ENCODE results near the gene PLCB3. TPM values are rescaled to one million over a fixed set of nuclear protein-coding genes. Genes with fewer than 3 reads are reported as not detected.

PLCB3 gene
- total RNA-seq, 1 donor from 2014 or later: 48.7 TPM

- Mint-ChIP-seq H3K9me3 (ENCODE audit: unreplicated experiment) (no peaks in the 10 kb centered on the region), H3K4me3 (ENCODE audit: unreplicated experiment) (no peak overlapping the region), H3K36me3 (ENCODE audit: low read depth, unreplicated experiment) (peaks cover 4% of the 10 kb centered on the region), H3K27me3 (ENCODE audit: low read depth, unreplicated experiment) (no peaks in the 10 kb centered on the region), H3K4me1 (ENCODE audit: low read depth, unreplicated experiment) (peaks cover 12% of the 10 kb centered on the region), H3K27ac (ENCODE audit: unreplicated experiment) (no peak overlapping the region)
- Histone ChIP-seq H3K9me3 (ENCODE audit: insufficient read depth, low read depth, low read length) (no peaks in the 10 kb centered on the region), H3K4me2 (ENCODE audit: low read length) (no peak overlapping the region), H3K36me3 (ENCODE audit: insufficient read depth, low read length) (no peaks in the 10 kb centered on the region), H2AFZ (ENCODE audit: low read depth, low read length) (no peak overlapping the region), H3K4me1 (ENCODE audit: insufficient read depth, low read length) (peaks cover 26% of the 10 kb centered on the region), H3K4me3 (ENCODE audit: insufficient read depth, low read depth, low read length) (no peak overlapping the region), H3K9ac (ENCODE audit: low read length) (no peak overlapping the region), H3K79me2 (ENCODE audit: insufficient read depth, low read length) (peaks cover 25% of the 10 kb centered on the region), H4K20me1 (ENCODE audit: insufficient read depth, low read length) (peaks cover 3% of the 10 kb centered on the region), H3K27ac (ENCODE audit: low read depth, low read length) (no peak overlapping the region), H3K27me3 (ENCODE audit: insufficient read depth, low read length) (no peaks in the 10 kb centered on the region)
- FAIRE-seq: no peak
- TF ChIP-seq, protein P1, sequence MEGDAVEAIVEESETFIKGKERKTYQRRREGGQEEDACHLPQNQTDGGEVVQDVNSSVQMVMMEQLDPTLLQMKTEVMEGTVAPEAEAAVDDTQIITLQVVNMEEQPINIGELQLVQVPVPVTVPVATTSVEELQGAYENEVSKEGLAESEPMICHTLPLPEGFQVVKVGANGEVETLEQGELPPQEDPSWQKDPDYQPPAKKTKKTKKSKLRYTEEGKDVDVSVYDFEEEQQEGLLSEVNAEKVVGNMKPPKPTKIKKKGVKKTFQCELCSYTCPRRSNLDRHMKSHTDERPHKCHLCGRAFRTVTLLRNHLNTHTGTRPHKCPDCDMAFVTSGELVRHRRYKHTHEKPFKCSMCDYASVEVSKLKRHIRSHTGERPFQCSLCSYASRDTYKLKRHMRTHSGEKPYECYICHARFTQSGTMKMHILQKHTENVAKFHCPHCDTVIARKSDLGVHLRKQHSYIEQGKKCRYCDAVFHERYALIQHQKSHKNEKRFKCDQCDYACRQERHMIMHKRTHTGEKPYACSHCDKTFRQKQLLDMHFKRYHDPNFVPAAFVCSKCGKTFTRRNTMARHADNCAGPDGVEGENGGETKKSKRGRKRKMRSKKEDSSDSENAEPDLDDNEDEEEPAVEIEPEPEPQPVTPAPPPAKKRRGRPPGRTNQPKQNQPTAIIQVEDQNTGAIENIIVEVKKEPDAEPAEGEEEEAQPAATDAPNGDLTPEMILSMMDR (IDR thresholded peaks at IDR 0.05; ENCODE audit: insufficient read depth, low read depth, low read length): no peak
- no peak for TF ChIP-seq EZH2 (IDR thresholded peaks at IDR 0.05; ENCODE audit: insufficient read depth, low read length)
- no peak for DNase-seq (ENCODE audit: low read depth)
Observed at GRCh38 chr11:64223001-64223651, 28.2 kb upstream of the PLCB3 start.

DNA sequence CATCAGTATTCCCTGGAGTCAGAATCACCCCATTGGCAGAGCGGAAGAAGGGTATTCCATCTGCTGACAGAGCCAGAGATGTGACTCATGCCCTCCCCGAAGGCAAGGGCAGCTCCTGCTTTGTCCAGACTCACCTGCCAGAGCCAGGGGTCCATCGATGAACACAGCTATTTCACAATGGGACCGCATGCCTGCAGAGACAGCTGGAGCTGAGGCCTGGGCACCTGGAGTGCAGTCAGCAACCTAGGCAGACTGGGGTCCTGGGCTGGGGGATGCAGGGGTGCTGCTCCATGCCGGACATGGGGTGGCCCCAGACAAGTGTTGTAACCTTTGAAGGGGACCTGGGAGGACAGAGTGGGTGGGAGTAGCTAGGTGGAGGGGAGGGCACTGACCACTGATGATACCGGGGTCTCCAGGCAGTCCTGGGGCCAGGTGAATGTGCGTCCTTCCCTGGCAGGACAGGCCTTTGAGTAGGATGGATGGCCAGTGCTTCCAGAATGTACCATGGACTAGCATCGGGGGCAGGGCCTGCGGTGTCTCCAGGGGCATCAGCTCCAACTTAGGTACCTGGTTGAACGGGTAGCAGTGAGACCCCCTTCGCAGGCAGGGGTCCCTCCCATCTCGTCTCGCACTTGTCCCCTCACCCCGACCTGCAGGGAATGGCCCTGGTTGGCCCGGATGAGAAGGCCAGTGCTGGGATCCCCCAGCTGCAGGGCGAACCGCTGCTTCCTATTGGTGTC, 27.0 kb upstream of the PLCB3 start:
- Mint-ChIP-seq H3K27me3 (ENCODE audit: low read depth, unreplicated experiment) (no peaks in the 10 kb centered on the region), H3K36me3 (ENCODE audit: low read depth, unreplicated experiment) (peaks cover 2% of the 10 kb centered on the region), H3K27ac (ENCODE audit: unreplicated experiment) (no peak overlapping the region), H3K4me1 (ENCODE audit: low read depth, unreplicated experiment) (peaks cover 12% of the 10 kb centered on the region), H3K4me3 (ENCODE audit: unreplicated experiment) (peak overlapping the region; percentile 88), H3K9me3 (ENCODE audit: unreplicated experiment) (no peaks in the 10 kb centered on the region)
- DNase-seq (ENCODE audit: low read depth) (no peak), FAIRE-seq (no peak)
- H3K36me3 ChIP-seq (ENCODE audit: insufficient read depth, low read length): no peaks in the 10 kb centered on the region
- no peak overlapping the region for H3K27ac ChIP-seq (ENCODE audit: low read depth, low read length)
- peaks cover 29% of the 10 kb centered on the region for H3K79me2 ChIP-seq (ENCODE audit: insufficient read depth, low read length)
- no peak overlapping the region for H3K4me3 ChIP-seq (ENCODE audit: insufficient read depth, low read depth, low read length)
- no peak overlapping the region for H3K9ac ChIP-seq (ENCODE audit: low read length)
- no peak overlapping the region for H2AFZ ChIP-seq (ENCODE audit: low read depth, low read length)
- no peak for TF ChIP-seq EZH2 (IDR thresholded peaks at IDR 0.05; ENCODE audit: insufficient read depth, low read length)
- H3K4me1 ChIP-seq (ENCODE audit: insufficient read depth, low read length): peaks cover 29% of the 10 kb centered on the region
- no peaks in the 10 kb centered on the region for H3K9me3 ChIP-seq (ENCODE audit: insufficient read depth, low read depth, low read length)
- H3K4me2 ChIP-seq (ENCODE audit: low read length): peak overlapping the region; percentile 6
- no peaks in the 10 kb centered on the region for H3K27me3 ChIP-seq (ENCODE audit: insufficient read depth, low read length)
- peaks cover 3% of the 10 kb centered on the region for H4K20me1 ChIP-seq (ENCODE audit: insufficient read depth, low read length)

DNA sequence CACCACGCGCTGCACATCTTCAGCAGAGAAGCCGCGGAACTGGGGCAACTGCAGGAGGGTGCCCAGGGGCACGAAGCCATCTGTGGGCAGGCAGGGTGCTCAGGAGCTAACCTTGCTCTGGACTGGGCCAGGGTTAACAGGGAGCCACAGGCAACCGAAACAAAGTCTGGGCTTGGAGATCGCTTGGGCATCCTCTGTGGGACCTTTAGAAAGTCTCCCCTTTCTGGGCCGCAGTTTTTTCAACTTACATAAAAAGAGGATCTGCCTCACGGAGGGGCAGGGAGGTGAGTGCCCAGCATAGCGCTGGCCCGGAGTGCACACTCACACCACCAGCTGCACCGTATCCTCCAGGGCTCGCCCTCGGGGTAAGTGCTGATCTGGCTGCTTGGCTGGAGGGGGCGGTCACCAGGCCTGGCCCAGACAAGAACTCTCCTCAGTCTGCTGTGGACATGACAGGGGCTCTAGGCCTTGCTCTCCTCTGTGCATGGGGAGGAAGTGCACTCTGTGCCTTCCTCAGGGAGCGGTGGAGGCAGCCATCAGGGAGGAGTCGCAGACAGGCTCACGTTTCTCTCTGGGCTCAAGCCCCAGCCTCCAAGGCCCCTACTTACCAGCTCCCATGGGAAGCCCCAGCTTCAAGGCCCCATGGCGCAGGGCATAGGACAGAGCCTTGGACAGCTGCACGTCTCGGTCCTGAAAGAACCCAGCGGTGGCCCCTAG, 26.3 kb upstream of the PLCB3 start:
- no peak overlapping the region for H2AFZ ChIP-seq (ENCODE audit: low read depth, low read length)
- peaks cover 3% of the 10 kb centered on the region for H4K20me1 ChIP-seq (ENCODE audit: insufficient read depth, low read length)
- Mint-ChIP-seq H3K36me3 (ENCODE audit: low read depth, unreplicated experiment) (peaks cover 2% of the 10 kb centered on the region), H3K4me3 (ENCODE audit: unreplicated experiment) (peak overlapping the region; percentile 88), H3K4me1 (ENCODE audit: low read depth, unreplicated experiment) (peaks cover 12% of the 10 kb centered on the region), H3K27me3 (ENCODE audit: low read depth, unreplicated experiment) (no peaks in the 10 kb centered on the region), H3K27ac (ENCODE audit: unreplicated experiment) (no peak overlapping the region), H3K9me3 (ENCODE audit: unreplicated experiment) (no peaks in the 10 kb centered on the region)
- DNase-seq (ENCODE audit: low read depth) (no peak), FAIRE-seq (no peak)
- H3K27ac ChIP-seq (ENCODE audit: low read depth, low read length): no peak overlapping the region
- H3K36me3 ChIP-seq (ENCODE audit: insufficient read depth, low read length): no peaks in the 10 kb centered on the region
- no peak for TF ChIP-seq EZH2 (IDR thresholded peaks at IDR 0.05; ENCODE audit: insufficient read depth, low read length)
- TF ChIP-seq, protein P1 (IDR thresholded peaks at IDR 0.05; ENCODE audit: insufficient read depth, low read depth, low read length): no peak
- H3K9ac ChIP-seq (ENCODE audit: low read length): peak overlapping the region; percentile 85
- no peaks in the 10 kb centered on the region for H3K9me3 ChIP-seq (ENCODE audit: insufficient read depth, low read depth, low read length)
- peaks cover 29% of the 10 kb centered on the region for H3K79me2 ChIP-seq (ENCODE audit: insufficient read depth, low read length)
- H3K4me3 ChIP-seq (ENCODE audit: insufficient read depth, low read depth, low read length): peak overlapping the region; percentile 89
- H3K4me2 ChIP-seq (ENCODE audit: low read length): peak overlapping the region; percentile 99
- H3K4me1 ChIP-seq (ENCODE audit: insufficient read depth, low read length): peaks cover 32% of the 10 kb centered on the region
- H3K27me3 ChIP-seq (ENCODE audit: insufficient read depth, low read length): no peaks in the 10 kb centered on the region

All from astrocyte (in vitro differentiated cells and primary cell).